NB4 (cell line): ENCODE data around the gene SPX.

ENCODE experiments used
- CTCF ChIP-seq: IDR thresholded peaks from one replicate; pipeline ENCODE4 v1.5.1; 2012; ENCODE audit warnings: low read depth, low read length
- MAX ChIP-seq: IDR thresholded peaks from 2 replicates; pipeline ENCODE4 v1.6.1; 2011; ENCODE audit warnings: low read depth, low read length
- MYC ChIP-seq: IDR thresholded peaks from 2 replicates; pipeline ENCODE4 v1.6.1; 2011; ENCODE audit warnings: low read depth, low read length
- POLR2A ChIP-seq: IDR thresholded peaks from 2 replicates; pipeline ENCODE4 v1.6.1; 2011; ENCODE audit warnings: mild to moderate bottlenecking; ENCODE audit not compliant: insufficient read length; ENCODE audit errors: extremely low read depth

GRCh38 chr12:21577516-21577915 is 51.4 kb downstream of the SPX start:
- TF ChIP-seq CTCF (no peak), POLR2A (no peak), MAX (no peak), MYC (no peak)
